Breast epithelium (tissue), 3 donors: ENCODE measurements around the gene PHACTR1.

ENCODE experiments used
- POLR2AphosphoS5 ChIP-seq, 3 donors: sonication (generic); formaldehyde crosslinking; IDR thresholded peaks; one replicate each; pipeline ENCODE4 v1.6.1; 2017; ENCODE audit warnings: antibody characterized with exemption in 3 of 3
- TF ChIP-seq, protein P1 (sequence below), 3 donors: fragments of 450-650 bp; IDR thresholded peaks; one replicate each; pipeline ENCODE4 v1.5.1; 2016 to 2017; ENCODE audit warnings: antibody characterized with exemption in 3 of 3, mild to moderate bottlenecking in 3 of 3, moderate library complexity in 3 of 3

DNA sequence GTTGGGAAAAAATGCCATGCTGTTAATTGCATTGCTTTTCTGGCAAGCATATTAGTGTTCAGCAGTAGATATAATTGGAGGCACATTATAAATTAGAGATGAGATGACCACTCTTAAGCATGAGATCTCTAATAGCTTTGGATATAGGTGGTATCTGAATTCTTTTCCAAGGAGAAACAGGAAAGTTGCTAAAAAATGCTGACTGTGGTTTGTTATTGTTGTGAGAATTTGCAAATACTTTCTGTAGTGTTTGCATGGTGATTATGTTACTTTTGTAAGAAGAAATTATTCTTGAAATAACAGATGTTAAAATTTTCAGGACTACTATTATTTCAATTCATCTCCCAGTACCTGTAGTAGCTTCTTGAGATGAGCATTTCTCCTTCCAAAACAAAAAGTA, 386.6 kb downstream of the PHACTR1 start:
- no peak for TF ChIP-seq POLR2AphosphoS5 (IDR thresholded peaks at IDR 0.05)
- TF ChIP-seq, protein P1, sequence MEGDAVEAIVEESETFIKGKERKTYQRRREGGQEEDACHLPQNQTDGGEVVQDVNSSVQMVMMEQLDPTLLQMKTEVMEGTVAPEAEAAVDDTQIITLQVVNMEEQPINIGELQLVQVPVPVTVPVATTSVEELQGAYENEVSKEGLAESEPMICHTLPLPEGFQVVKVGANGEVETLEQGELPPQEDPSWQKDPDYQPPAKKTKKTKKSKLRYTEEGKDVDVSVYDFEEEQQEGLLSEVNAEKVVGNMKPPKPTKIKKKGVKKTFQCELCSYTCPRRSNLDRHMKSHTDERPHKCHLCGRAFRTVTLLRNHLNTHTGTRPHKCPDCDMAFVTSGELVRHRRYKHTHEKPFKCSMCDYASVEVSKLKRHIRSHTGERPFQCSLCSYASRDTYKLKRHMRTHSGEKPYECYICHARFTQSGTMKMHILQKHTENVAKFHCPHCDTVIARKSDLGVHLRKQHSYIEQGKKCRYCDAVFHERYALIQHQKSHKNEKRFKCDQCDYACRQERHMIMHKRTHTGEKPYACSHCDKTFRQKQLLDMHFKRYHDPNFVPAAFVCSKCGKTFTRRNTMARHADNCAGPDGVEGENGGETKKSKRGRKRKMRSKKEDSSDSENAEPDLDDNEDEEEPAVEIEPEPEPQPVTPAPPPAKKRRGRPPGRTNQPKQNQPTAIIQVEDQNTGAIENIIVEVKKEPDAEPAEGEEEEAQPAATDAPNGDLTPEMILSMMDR (IDR thresholded peaks at IDR 0.05) = no peak
